GM18858 (cell line): Measurements from ENCODE around the gene CXCL16.
"Not testable (repeated sequence)": the region's sequence is repeated elsewhere in the genome, so short reads cannot be mapped to it uniquely, and the experiment has no call there.

Experiments
- ATAC-seq: cut with Tn5 transposase; IDR thresholded peaks from one replicate; pipeline ENCODE4 v1.9.1; 2021; ENCODE audit not compliant: unreplicated experiment

The CXCL16 gene

GRCh38 chr17:4699401-4700056 is 40.2 kb downstream of the CXCL16 start:
- not testable (repeated sequence) for ATAC-seq

GRCh38 chr17:4696437-4696805 is 43.3 kb downstream of the CXCL16 start:
- no peak for ATAC-seq

DNA sequence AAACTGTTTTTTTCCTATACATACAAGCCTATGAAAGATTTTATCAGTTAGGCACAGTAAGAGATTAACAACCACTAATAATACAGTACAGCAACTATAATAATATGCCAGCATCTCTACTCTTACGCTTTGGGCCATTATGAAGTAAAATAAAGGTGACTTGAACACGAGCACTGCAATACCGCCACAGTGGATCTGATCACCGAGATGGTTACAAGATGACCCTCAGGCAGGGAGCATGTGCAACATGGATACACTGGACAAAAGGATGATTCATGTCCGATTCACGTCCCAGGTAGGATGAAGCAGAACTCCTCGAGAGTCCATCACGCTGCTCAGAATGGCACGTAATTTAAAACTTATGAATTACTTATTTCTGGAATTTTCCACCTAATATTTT is 46.3 kb downstream of the CXCL16 start:
- ATAC-seq, result no peak

DNA sequence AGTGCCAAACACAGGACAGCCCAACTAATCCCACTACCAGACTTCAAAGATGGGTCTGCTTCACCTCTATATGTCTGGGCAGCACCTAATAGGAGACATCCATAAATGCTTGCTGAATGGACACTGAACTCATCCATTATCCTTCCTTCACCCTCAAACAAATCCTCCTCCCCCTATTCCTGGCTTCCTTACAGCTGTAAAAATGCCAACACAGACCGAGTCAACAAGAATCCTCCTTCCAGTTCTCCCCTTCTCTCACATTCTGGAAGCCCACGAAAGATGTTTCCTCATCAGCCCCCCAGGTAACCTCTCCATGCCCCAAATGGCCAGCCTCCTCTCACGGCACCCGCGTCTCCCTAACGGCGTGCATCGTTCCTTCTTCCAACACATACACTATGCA is 48.0 kb downstream of the CXCL16 start:
- no peak for ATAC-seq

- ATAC-seq, result no peak
Observed at GRCh38 chr17:4690745-4691144, 49.0 kb downstream of the CXCL16 start.

GRCh38 chr17:4689872-4690271 is 49.9 kb downstream of the CXCL16 start:
- not testable (repeated sequence) for ATAC-seq

- ATAC-seq, result not testable (repeated sequence)
Observed at GRCh38 chr17:4683739-4684138, 56.0 kb downstream of the CXCL16 start.
